H1 (cell line): ENCODE data around the gene TUBGCP3. TPM values are rescaled to one million over a fixed set of nuclear protein-coding genes. Genes with fewer than 3 reads are reported as not detected.

ENCODE experiments used
- CTCF ChIA-PET: fragments of 300-600 bp; sonication (Branson Sonifier 250); formaldehyde crosslinking; loops from one replicate; lab custom pipeline; 2021; ENCODE audit not compliant: partially characterized antibody; lab: Charles Lee
- POLR2A ChIA-PET: fragments of 300-600 bp; sonication (Branson Sonifier 250); formaldehyde crosslinking; loops from one replicate; lab custom pipeline; 2021; ENCODE audit warnings: inconsistent platforms; ENCODE audit not compliant: partially characterized antibody; lab: Charles Lee
- DNase-seq, 2 experiments: peaks; one replicate each; pipeline versions ENCODE4 v3.0.0 to v3.0.0-alpha.2; 2010 to 2022; ENCODE audit warnings: low spot score in 2 of 2, low read depth in 1 of 2, mixed read lengths in 1 of 2
- FAIRE-seq: peaks from 2 replicates; lab custom pipeline; 2011; peaks lifted over from hg19 to GRCh38; lab: Jason Lieb, UNC
- H2AFZ ChIP-seq: 2 replicates; pipeline ENCODE4 v1.8.1; 2012; ENCODE audit warnings: low read length, inconsistent platforms
- H2AK5ac ChIP-seq: 2 replicates; pipeline ENCODE4 v1.6.1; 2013; ENCODE audit warnings: low read depth, low read length
- H2BK120ac ChIP-seq: replicated peaks from 2 replicates; pipeline ENCODE3; 2013; ENCODE audit warnings: low read depth, low read length, inconsistent platforms
- H2BK12ac ChIP-seq: 2 replicates; pipeline ENCODE4 v1.6.1; 2013; ENCODE audit warnings: low read depth, low read length
- H2BK15ac ChIP-seq: 2 replicates; pipeline ENCODE4 v1.6.1; 2013; ENCODE audit warnings: low read length
- H2BK20ac ChIP-seq: 2 replicates; pipeline ENCODE4 v1.6.1; 2013; ENCODE audit warnings: low read length
- H2BK5ac ChIP-seq: 2 replicates; pipeline ENCODE4 v1.6.1; 2013; ENCODE audit warnings: low read depth, low read length
- H3K14ac ChIP-seq: 2 replicates; pipeline ENCODE4 v1.6.1; 2013; ENCODE audit warnings: inconsistent platforms; ENCODE audit not compliant: insufficient read length
- H3K18ac ChIP-seq: 2 replicates; pipeline ENCODE4 v1.6.1; 2013; ENCODE audit warnings: low read length; ENCODE audit errors: extremely low read depth
- H3K23ac ChIP-seq: 2 replicates; pipeline ENCODE4 v1.6.1; 2013; ENCODE audit warnings: inconsistent platforms; ENCODE audit not compliant: insufficient read length
- H3K23me2 ChIP-seq: 2 replicates; pipeline ENCODE4 v1.6.1; 2013; ENCODE audit warnings: low read depth, low read length
- H3K27ac ChIP-seq: 2 replicates; pipeline ENCODE4 v1.6.1; 2011; ENCODE audit warnings: low read depth, low read length, inconsistent platforms
- H3K27me3 ChIP-seq, 4 experiments: replicated peaks in 1 of 4; 1 replicate in 1 of 4; 2 replicates in 3 of 4; pipeline versions ENCODE4 v1.6.1 to v1.8.1; 2011 to 2013; ENCODE audit warnings: low read length in 3 of 4, mild to moderate bottlenecking in 3 of 4, inconsistent platforms in 2 of 4, mixed read lengths in 2 of 4, moderate library complexity in 1 of 4; ENCODE audit not compliant: control insufficient read depth in 3 of 4, insufficient read depth in 3 of 4; ENCODE audit errors: extremely low read depth in 1 of 4
- H3K36me3 ChIP-seq, 4 experiments: 2 replicates each; pipeline versions ENCODE4 v1.6.1 to v1.8.1; 2011 to 2013; ENCODE audit warnings: mild to moderate bottlenecking in 4 of 4, low read length in 3 of 4, moderate library complexity in 2 of 4, control low read depth in 1 of 4, inconsistent platforms in 1 of 4; ENCODE audit not compliant: insufficient read depth in 4 of 4, control insufficient read depth in 2 of 4
- H3K4ac ChIP-seq: replicated peaks from 2 replicates; pipeline ENCODE3; 2013; ENCODE audit warnings: low read length, low read depth, mixed read lengths, inconsistent platforms; ENCODE audit not compliant: insufficient read length
- H3K4me1 ChIP-seq, 4 experiments: replicated peaks in 1 of 4; 1 replicate in 1 of 4; 2 replicates in 3 of 4; pipeline versions ENCODE4 v1.6.1 to v1.8.1; 2011 to 2013; ENCODE audit warnings: low read length in 3 of 4, inconsistent platforms in 2 of 4, mixed read lengths in 1 of 4; ENCODE audit not compliant: insufficient read depth in 4 of 4, control insufficient read depth in 3 of 4
- H3K4me2 ChIP-seq, 2 experiments: 2 replicates each; pipeline versions ENCODE4 v1.6.1 to v1.8.1; 2011 to 2013; ENCODE audit warnings: low read depth in 2 of 2, low read length in 2 of 2, control low read depth in 1 of 2, inconsistent platforms in 1 of 2, mild to moderate bottlenecking in 1 of 2; ENCODE audit not compliant: insufficient read depth in 1 of 2
- H3K4me3 ChIP-seq, 4 experiments: fragments of 200-600, 300-600 bp in 1 of 4; sonication (generic), shearing (Covaris generic), sonication (Bioruptor Twin) in 1 of 4; 2 replicates each; pipeline versions ENCODE4 v1.5.1 to v1.8.1; 2011 to 2016; ENCODE audit warnings: low read length in 4 of 4, low read depth in 3 of 4, control low read depth in 2 of 4, inconsistent platforms in 2 of 4, mild to moderate bottlenecking in 2 of 4, mixed read lengths in 1 of 4, moderate library complexity in 1 of 4; ENCODE audit not compliant: insufficient read depth in 2 of 4; ENCODE audit errors: extremely low read depth in 1 of 4
- H3K56ac ChIP-seq: replicated peaks from 2 replicates; pipeline ENCODE3; 2013; ENCODE audit warnings: low read depth, mild to moderate bottlenecking, mixed read lengths, low read length, inconsistent platforms; ENCODE audit not compliant: insufficient read length
- H3K79me1 ChIP-seq: 2 replicates; pipeline ENCODE4 v1.6.1; 2013; ENCODE audit warnings: low read depth, low read length, control low read depth
- H3K79me2 ChIP-seq, 2 experiments: 2 replicates each; pipeline versions ENCODE4 v1.6.1 to v1.8.1; 2012 to 2013; ENCODE audit warnings: low read length in 2 of 2, mild to moderate bottlenecking in 2 of 2, inconsistent platforms in 1 of 2; ENCODE audit not compliant: insufficient read depth in 2 of 2, control insufficient read depth in 1 of 2
- H3K9ac ChIP-seq, 4 experiments: replicated peaks in 1 of 4; 1 replicate in 1 of 4; 2 replicates in 3 of 4; pipeline versions ENCODE4 v1.6.1 to v1.8.1; 2011 to 2013; ENCODE audit warnings: low read depth in 3 of 4, low read length in 3 of 4, control low read depth in 2 of 4, mild to moderate bottlenecking in 2 of 4, moderate library complexity in 2 of 4, inconsistent platforms in 1 of 4; ENCODE audit errors: extremely low read depth in 1 of 4
- H3K9me3 ChIP-seq, 2 experiments: 2 replicates each; pipeline versions ENCODE4 v1.6.1 to v1.8.1; 2012 to 2013; ENCODE audit warnings: mild to moderate bottlenecking in 2 of 2, moderate library complexity in 2 of 2, control low read depth in 1 of 2, inconsistent platforms in 1 of 2, low read depth in 1 of 2, low read length in 1 of 2, mixed read lengths in 1 of 2; ENCODE audit not compliant: insufficient read depth in 2 of 2
- H4K20me1 ChIP-seq, 2 experiments: replicated peaks in 1 of 2; 2 replicates each; pipeline versions ENCODE3 to v1.8.1; 2011 to 2013; ENCODE audit warnings: inconsistent platforms in 2 of 2, low read length in 2 of 2, mild to moderate bottlenecking in 1 of 2; ENCODE audit not compliant: insufficient read depth in 2 of 2, control insufficient read depth in 1 of 2
- H4K5ac ChIP-seq: 2 replicates; pipeline ENCODE4 v1.6.1; 2013; ENCODE audit warnings: low read length, low read depth, mixed read lengths, inconsistent platforms; ENCODE audit not compliant: insufficient read length
- H4K8ac ChIP-seq: 2 replicates; pipeline ENCODE4 v1.8.0; 2013; ENCODE audit warnings: mild to moderate bottlenecking, moderate library complexity, low read length, inconsistent platforms; ENCODE audit not compliant: insufficient read depth; ENCODE audit errors: extremely low read depth
- H4K91ac ChIP-seq: replicated peaks from 2 replicates; pipeline ENCODE3; 2013; ENCODE audit warnings: low read length, mixed read lengths, inconsistent platforms; ENCODE audit not compliant: insufficient read length
- CHD1 ChIP-seq: IDR thresholded peaks from 2 replicates; pipeline ENCODE4 v1.6.1; 2012; ENCODE audit warnings: low read depth, low read length, improper control_type of control experiment
- GTF2F1 ChIP-seq: IDR thresholded peaks from 2 replicates; pipeline ENCODE4 v1.6.1; 2012; ENCODE audit warnings: low read depth, low read length, improper control_type of control experiment, borderline replicate concordance
- POU5F1 ChIP-seq: IDR thresholded peaks from 2 replicates; pipeline ENCODE4 v1.6.1; 2011; ENCODE audit warnings: low read depth, mild to moderate bottlenecking, low read length, moderate library complexity
- RFX5 ChIP-seq: IDR thresholded peaks from 2 replicates; pipeline ENCODE4 v1.6.1; 2011; ENCODE audit warnings: low read depth, low read length, improper control_type of control experiment, borderline replicate concordance
- RNF2 ChIP-seq: fragments of 200-900, 300-1000 bp; sonication (generic); IDR thresholded peaks from 2 replicates; pipeline ENCODE4 v1.7.1; 2016; ENCODE audit warnings: borderline replicate concordance, low read depth, mild to moderate bottlenecking, antibody characterized with exemption, low read length; ENCODE audit not compliant: poor library complexity, severe bottlenecking; ENCODE audit errors: missing control alignments
- SUZ12 ChIP-seq: fragments of 200-600 bp; sonication (generic); IDR thresholded peaks from 2 replicates; pipeline ENCODE4 v1.6.1; 2012; ENCODE audit warnings: mild to moderate bottlenecking, inconsistent platforms, low read length, moderate library complexity, mixed read lengths
- WGBS, 2 experiments: shearing (Covaris generic) in 1 of 2; methylation state at CpG; one replicate each; pipeline versions ENCODE4 v1.1.6 to v1.1.7; 2013 to 2015; ENCODE audit warnings: low lambda C conversion rate in 2 of 2, mixed read lengths in 2 of 2, inconsistent platforms in 1 of 2, low coverage in 1 of 2, missing lambda C conversion rate in 1 of 2; ENCODE audit not compliant: insufficient replicate concordance in 2 of 2, insufficient coverage in 1 of 2, insufficient read length in 1 of 2; ENCODE audit errors: extremely low coverage in 1 of 2, missing lambda C conversion rate in 1 of 2; 5-methylcytosine and 5-hydroxymethylcytosine counted together
- polyA plus RNA-seq, 7 experiments: library from polyadenylated mRNA; depleted of rRNA in 3 of 7; stranded (reverse) in 5 of 7; unstranded in 2 of 7; fragments of >200 nt in 5 of 7; fragments of 200-250 nt in 2 of 7; gene quantifications; 1 replicate in 5 of 7; 2 replicates in 1 of 7; 4 replicates in 1 of 7; pipeline versions ENCODE4 v1.2.1 to v1.2.3, GENCODE V29; 2011 to 2013; ENCODE audit warnings: missing spikeins in 2 of 7, mixed read lengths in 2 of 7
- total RNA-seq: library from RNA; stranded (reverse); fragmentation: NEBNext Ultra II Directional; extraction: Animal tissue kit (Norgen Biotek cat#: 25700); gene quantifications from 2 replicates; pipeline ENCODE4 v1.2.1, GENCODE V29; 2021

Gene TUBGCP3
- total and polyA plus RNA-seq, 2 of the 8 experiments (the other 6 are each of a cell fraction or from before 2014, with no cell fraction given) = 27.0 to 31.7 TPM

DNA sequence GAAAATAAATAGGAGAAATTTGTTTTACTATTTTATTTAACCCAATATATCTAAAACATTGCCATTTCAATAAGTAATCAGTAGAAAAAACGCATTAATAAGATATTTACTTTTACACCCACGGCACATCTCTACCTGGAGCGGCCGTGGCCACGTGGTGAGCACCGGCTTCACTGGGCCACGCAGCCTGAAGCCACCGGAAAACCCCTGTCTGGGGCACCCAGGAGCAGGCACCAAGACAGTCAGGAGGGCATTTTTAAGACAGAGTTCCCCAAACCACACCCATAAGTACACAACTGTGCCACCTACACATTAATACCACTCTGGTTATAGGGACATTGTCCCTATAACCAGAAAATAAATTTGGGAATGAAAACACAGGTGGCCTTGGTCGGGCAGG is 130.9 kb downstream of the TUBGCP3 start:
- Histone ChIP-seq H3K4me3 (no peak overlapping the region), H2BK15ac (no peak overlapping the region), H4K91ac (no peak overlapping the region), H2AK5ac (no peak overlapping the region), H3K9ac (no peak overlapping the region), H3K23me2 (no peaks in the 10 kb centered on the region), H4K20me1 (no peaks in the 10 kb centered on the region), H3K27me3 (no peaks in the 10 kb centered on the region), H4K5ac (no peak overlapping the region), H3K4me1 (no peaks in the 10 kb centered on the region)
- FAIRE-seq = no peak
- TF ChIP-seq SUZ12 = no peak
- no peak for TF ChIP-seq RFX5
- no peak for TF ChIP-seq CHD1
- no peak for TF ChIP-seq RNF2
- TF ChIP-seq POU5F1 = no peak
- no peak for TF ChIP-seq GTF2F1
- TF ChIP-seq, all 59 proteins: peak for 0
- POLR2A ChIA-PET = no interaction called here
- Histone ChIP-seq H2BK120ac (no peak overlapping the region), H3K23ac (no peak overlapping the region), H3K79me2 (no peaks in the 10 kb centered on the region), H2BK12ac (no peak overlapping the region), H4K8ac (no peak overlapping the region), H2BK20ac (no peak overlapping the region), H3K4ac (no peak overlapping the region), H3K18ac (no peak overlapping the region), H3K27ac (no peak overlapping the region), H2BK5ac (no peak overlapping the region), H3K4me2 (no peak overlapping the region), H2AFZ (no peak overlapping the region), H3K14ac (no peak overlapping the region), H3K79me1 (no peaks in the 10 kb centered on the region), H3K36me3 (no peaks in the 10 kb centered on the region), H3K56ac (no peak overlapping the region), H3K9me3 (peaks cover 0 to 3% of the 10 kb centered on the region in 2 experiments; a peak in 1 of 4 replicates)
- CTCF ChIA-PET = interaction anchor here (0.7 to 0.8 kb wide), 2 partner anchors 14 to 22 kb away, joined by 3 to 4 read pairs; no protein-coding TSS in a partner anchor
- no peak for DNase-seq
- 90% methylated on average over 9 of the region's 9 CpGs; no CpG with 5 or more reads in 1 of the 2 experiments for WGBS, 2 experiments
